T47D (cell line): ENCODE measurements around the gene TMEM126A.

Source experiments
- DNase-seq, 2 experiments: peaks; one replicate each; pipeline versions ENCODE4 v3.0.0 to v3.0.0-alpha.2; 2011 to 2012; ENCODE audit warnings: low read depth in 1 of 2, low spot score in 1 of 2
- JUND ChIP-seq: IDR thresholded peaks from 2 replicates; pipeline ENCODE4 v1.6.1; 2012; ENCODE audit warnings: low read depth
- in situ Hi-C: cut with HindIII; loops from 2 replicates; pipeline ENCODE4 v1.10.0; 2016; ENCODE audit warnings: low sequenced_read_pairs, low pct_unique_long_range_greater_than_20kb

The TMEM126A gene

DNA sequence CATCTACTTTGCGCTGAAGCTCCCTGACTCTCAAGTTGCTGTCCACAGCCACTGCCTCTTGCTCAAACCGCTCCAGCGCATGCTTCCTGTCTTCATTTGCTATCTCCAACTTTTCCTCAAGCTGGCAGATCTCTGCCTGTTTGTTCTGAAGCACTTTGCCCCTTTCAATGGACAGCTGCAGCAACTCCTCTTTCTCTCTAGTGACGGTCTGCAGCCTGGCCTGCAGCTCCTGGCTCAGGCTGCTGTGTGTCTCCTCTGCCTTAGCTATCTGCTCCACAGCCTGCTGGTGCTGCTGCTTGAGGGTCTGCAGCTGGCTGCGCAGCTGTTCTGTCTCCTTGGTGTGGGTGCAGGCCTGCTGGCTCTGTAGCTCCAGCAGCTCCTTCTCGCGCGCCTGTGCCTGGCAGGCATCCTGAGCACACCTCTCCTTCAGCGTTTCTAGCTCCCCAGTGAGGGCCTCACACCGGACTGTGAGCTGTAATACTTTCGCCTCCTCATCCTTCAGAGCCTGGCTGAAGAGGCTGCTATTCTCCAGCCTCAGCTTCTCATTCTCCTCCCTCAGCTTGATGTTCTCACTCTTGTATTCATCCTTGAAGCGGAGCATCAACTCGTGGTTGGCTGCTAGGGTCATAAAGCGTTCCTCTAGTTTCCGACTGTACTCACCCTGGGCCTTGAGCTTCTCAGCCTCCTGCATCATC lies 37.5 kb downstream of the TMEM126A start:
- in situ Hi-C loops = no loop called here
- no peak for DNase-seq
- no peak for TF ChIP-seq JUND

DNA sequence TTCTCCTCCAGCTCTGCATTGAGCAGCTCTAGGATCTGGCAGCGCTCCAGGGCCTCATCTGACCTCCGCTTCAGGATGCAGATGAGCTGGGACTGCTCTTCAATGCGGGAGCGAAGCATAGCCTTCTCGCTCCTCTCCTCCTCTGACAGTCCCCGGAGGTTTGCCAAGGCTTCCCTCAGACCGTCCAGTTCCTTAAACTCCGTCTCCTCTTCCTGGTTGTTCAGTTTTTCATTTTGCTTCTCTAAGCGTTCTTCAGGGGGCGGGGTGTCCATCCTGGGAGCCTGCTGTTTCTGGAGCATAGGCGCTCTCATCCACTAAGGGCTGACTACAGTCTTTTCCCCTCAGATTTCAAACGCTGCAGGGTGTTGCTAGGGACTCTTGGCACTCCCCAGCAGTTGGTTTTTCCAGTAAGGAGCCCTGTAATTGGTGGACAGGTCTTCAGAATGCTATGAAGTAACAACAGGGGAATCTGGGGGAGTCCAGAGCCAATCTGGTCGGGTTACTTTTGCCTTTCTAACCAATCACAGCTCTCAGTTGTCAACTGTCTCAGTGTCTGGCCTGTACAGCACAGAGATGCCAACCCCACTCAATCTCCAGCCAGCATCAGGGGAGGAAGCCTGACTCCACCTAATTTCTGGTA lies 38.2 kb downstream of the TMEM126A start, which contains the start of gene CCDC89:
Gene CCDC89, minus strand, starts transcription at position 376 of the 640 bp plus-strand sequence. Its CDS starts 65 bp downstream, at position 311.
- TF ChIP-seq JUND = no peak
- in situ Hi-C loops = no loop called here
- DNase-seq = peak in 1 of 2 experiments; percentile 77

DNA sequence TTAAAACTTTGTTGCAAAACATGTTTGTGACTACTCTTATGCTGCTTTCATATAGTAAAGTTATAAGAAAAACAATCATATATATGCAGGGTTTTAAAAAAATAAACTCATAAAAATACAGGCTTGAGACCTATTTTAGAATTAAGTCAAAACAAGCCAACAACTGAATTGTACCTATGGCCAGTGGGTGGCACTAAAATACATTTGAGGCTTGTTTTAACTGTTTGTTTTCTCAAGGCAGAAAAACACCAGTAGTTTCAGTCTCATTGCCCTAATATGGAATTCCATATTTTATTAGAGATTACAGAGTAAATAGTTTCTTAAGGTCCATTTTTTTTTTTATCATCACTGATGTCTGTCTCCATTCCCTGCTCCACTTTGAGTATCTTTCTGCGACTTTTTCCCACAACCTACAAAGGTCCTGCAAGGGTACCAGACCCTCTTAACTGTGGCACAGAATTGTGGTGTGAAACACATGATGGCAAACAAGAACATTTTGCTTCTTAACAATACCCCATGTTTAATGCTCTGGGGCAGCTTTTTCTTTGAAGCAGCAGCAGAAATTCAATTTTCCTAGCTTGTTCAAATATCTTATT lies 46.7 kb downstream of the TMEM126A start:
- DNase-seq = peak; percentile 31 to 65
- TF ChIP-seq JUND = no peak
- in situ Hi-C loops = no loop called here

DNA sequence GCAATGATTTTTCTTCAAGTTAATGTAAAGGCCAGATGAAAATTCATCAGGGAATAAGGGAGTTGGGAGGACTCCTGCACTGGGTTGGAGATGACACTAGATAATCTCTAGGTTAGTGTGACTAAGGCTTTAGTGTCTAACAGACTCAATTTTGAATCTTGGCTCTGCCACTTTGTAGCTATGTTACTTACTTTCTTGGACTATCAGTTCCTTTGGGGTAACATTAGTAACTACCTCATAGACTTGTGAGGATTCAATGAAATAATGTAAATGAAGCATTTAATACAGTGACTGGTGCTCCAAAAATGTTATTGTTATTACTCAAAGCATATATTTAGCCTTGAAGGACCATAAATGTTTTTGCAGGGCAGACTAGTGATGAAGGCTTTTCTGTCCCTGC lies 47.8 kb downstream of the TMEM126A start:
- in situ Hi-C loops = no loop called here
- DNase-seq = no peak
- no peak for TF ChIP-seq JUND

- DNase-seq = no peak
- no peak for TF ChIP-seq JUND
- in situ Hi-C loops = no loop called here
These were observed 50.0 kb downstream of the TMEM126A start for GRCh38 chr11:85697747-85698146.

DNA sequence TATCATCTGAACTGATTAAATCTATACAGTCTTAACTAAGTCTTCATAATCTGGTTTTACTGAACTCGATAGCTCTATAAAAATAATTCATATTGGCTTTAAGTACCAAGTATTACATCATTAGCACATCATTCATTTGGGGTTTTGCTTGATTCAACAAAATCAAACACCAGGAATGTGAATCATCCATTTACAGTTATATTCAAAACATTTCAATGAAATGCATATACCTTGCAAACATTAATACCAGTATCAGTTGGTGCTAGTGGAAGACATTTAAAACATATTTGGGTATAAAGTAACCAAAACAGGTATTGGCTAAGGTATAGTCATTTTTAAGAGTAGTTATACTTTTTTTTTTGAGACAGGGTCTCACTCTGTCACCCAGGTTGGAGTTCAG lies 50.4 kb downstream of the TMEM126A start:
- in situ Hi-C loops = no loop called here
- no peak for DNase-seq
- no peak for TF ChIP-seq JUND

DNA sequence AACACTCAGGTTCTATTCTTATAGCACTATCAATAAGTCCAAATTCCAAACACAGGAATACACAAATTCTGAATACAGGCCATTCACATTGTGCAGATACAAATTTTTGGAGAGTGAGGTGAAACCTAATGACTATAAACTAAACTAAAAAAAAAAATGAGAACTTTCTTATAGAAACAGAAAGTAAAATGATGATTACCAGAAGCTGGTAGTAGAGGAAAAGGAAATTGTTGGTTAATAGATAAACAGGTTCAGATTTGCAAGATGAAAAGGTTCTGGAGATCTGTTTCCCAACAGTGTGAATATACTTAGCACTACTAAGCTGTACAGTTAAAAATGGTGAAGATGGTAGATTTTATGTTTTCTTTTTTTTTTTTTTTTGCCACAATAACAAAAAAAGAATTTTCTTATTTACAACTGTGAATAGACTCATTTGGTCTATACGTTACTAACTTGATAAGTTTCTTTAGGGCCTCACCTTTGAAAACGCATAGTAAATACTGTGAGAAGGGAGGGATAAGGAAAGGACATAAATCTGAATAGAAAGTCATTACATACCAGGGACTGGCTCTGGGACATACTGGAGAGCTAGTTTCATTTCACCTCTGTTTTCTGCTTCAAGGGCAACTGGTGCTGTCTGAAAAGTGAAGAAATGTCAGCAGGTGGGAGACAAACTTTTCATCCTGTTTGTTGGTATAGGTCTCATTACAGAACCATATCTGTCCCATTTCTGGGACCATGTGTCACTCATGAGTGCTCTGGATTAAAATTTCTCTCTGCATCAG lies 52.4 kb downstream of the TMEM126A start:
- DNase-seq = no peak
- in situ Hi-C loops = no loop called here
- no peak for TF ChIP-seq JUND

DNA sequence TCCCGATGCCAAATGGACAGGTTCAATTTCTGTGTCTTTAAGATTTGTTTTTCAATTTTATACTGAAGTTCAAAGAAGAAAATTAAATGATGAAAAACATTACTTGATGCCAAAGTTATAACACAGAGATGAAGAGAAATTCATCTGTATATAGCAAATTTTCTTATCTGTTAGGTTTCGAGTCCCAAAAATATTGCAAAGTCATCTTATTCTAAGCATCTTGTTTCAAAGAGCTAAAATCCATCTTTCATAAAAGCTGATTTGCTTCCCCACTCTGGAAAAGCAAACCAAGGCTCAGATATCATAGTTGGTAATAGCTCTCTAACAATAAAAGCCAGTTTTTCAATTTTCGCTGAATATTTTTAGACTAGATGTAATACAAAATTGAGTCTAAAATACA lies 57.2 kb downstream of the TMEM126A start:
- DNase-seq = no peak
- no peak for TF ChIP-seq JUND
- in situ Hi-C loops = no loop called here

DNA sequence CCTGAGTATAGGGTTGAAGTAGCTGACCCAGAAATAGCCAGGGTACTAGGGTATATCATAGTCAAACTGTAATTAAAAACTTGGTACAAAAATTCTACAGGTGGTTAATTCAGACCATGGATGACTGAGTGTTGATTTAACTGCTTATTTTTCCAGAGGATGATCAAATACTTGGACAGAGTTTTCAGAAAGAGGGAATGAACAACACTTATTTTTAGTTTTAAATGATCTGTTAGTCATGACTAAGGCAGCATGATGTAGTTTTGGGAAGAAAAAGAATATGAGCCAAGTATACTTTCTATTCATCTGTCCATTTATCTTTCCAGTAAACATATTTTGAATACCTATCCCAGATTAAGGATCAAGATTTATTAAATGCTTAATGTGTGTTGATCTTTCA lies 58.0 kb downstream of the TMEM126A start:
- no peak for DNase-seq
- in situ Hi-C loops = no loop called here
- no peak for TF ChIP-seq JUND
